Globus pallidus (tissue), 1 donor: ENCODE data around the gene BAG1.
A peak's percentile ranks its signal among the peaks of the same experiment; 100 is the strongest.

Experiments used
- DNase-seq: peaks from one replicate; pipeline ENCODE4 v3.0.0-alpha.2; 2015; ENCODE audit warnings: low spot score

BAG1 gene

GRCh38 chr9:33242609-33243134 lies 21.8 kb downstream of the BAG1 start:
- no peak for DNase-seq

GRCh38 chr9:33241298-33241697 lies 23.2 kb downstream of the BAG1 start:
- no peak for DNase-seq

DNA sequence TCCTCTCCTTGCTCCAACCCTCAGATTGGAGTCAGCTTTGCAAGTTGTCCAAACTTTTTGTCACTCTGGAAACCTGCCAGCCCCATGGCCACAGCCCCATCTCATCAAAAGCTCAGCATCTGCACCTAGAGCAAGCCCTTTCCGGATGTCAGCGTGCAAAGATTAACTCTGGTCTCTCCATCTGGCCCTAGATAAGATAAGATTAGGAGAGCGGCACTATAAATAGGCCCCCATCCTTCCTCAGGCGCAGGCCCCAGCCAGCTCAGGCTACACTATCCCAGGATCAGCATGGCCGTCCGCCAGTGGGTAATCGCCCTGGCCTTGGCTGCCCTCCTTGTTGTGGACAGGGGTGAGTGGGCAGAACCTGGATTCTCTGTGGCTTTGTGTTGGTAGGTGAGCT lies 24.6 kb downstream of the BAG1 start, which contains the start of gene SPINK4:
SPINK4 (plus strand) TSS at position 247 of the 400 bp plus-strand sequence; CDS start at position 289, 42 bp downstream.
- no peak for DNase-seq

DNA sequence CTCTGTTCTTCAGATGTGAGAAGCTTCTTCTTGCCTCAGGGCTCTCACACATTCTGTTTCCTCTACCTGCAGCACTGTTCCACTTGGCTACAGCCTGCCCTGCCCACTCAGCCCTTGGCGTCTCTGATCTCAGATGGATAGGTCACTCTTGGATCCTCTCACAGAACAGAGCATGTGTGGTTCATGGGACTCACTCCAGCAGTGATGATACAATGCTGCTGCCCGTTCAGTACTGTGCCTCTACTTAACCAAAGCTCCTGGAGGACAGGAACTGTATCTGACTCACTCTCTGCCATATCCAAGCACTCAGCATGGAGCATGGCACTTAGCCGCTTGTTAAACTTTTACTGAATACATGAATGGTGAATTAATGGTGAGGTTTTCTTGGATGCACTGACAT lies 27.9 kb downstream of the BAG1 start:
- no peak for DNase-seq

DNA sequence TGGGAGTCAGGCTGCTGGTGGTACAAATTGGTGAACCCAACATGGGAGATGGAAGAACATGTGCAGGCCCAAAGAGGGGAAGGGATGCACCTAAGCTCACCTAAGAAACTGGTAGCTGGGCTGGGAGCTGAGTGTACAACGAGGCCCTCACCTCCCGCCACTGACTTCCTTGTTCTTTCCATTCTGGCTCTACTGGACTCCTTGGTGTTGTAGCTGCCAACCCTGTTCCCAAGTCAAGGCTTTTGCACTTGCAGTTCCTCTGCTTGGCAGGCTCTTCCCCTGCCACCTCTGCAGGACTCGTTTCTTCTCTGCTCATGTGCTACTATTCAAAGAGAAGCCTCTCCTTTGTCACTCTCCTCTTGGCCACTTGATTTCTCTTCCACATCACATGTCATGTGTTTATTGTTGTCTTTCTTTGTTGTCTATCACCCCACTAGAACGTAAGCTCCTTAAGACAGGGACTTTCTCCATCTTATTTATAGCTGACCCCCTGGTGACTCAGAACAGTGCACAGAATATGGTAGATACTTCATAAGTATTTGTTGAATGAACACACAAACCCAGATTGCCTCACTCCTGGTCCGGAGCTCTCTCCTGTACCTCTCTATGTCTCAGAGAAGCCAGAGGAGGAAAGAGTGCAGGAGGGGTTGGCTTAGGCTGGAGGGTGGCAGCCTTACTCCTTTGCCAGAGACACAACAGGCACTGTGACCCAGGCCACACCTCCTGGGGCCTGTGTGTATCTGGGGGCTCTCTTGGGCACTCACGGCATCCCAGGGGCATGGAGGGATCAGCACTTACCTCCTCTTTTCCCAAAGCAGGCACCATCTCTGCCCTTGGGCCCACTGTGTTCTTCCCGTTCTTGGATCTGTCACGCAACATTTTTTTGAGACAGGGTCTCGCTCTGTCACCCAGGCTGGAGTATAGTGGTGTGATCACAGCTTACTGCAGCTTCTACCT lies 29.7 kb downstream of the BAG1 start:
- no peak for DNase-seq

- no peak for DNase-seq
These were observed 30.7 kb downstream of the BAG1 start for GRCh38 chr9:33233626-33234342.

DNA sequence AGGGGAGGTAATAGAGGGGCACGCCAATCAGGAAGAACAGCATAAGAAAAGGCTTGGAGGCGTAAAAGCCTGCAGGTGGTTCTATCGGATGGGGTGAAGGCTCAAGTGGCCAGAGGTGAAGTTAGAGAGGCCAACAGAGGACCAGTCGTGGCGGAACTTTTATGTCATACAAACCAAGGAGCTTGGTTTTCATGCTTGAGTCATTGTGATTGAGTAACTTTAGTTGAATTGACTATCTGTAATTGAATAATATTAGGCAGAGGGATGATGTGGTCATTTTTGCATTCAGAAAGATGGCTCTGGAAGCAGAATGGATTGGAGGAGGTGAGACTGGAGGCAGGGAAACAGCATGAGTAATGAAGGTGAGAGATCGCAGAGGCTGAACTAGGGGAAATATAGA lies 31.7 kb downstream of the BAG1 start:
- no peak for DNase-seq

- no peak for DNase-seq
These were observed 32.9 kb downstream of the BAG1 start for GRCh38 chr9:33231623-33231942.

DNA sequence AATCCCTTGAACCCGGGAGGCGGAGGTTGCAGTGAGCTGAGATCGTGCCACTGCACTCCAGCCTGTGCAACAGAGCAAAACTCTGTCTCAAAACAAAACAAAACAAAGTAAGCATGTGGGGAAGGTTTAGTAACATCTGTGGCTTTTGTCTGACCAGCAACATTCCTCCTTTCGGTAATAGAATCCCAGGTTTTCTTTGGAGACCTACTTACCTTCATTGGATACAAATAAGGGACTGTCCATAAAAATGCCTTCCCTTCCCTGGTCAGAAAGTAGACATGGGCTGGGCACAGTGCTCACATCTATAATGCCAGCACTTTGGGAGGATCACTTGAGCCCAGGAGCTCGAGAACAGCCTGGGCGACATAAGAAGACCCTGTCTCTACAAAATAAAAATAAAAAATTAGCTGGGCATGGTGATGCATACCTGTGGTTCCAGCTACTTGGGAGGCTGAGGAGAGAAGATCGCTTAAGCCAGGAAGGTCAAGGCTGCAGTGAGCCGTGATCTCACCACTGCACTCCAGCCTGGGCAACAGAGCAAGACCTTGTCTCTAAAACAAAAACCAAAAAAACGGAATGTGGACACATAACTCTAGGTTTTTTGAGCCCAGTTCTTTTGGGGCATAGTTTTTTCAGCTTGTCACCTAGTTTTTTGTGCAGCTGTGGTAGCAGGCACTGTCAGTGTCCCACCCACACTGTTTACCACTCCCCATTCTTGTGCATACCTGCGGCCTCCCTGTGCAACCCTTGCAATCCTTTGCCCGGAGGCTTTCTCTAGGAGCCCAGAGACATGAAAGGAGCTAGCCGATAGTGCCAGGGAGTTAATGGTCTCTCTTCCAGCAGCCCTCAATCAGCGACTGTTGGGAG lies 33.5 kb downstream of the BAG1 start:
- DNase-seq: no peak

GRCh38 chr9:33229359-33230114 lies 35.0 kb downstream of the BAG1 start:
- DNase-seq: no peak

GRCh38 chr9:33228606-33229005 lies 35.9 kb downstream of the BAG1 start:
- no peak for DNase-seq

- DNase-seq: no peak
These were observed 36.8 kb downstream of the BAG1 start for GRCh38 chr9:33227741-33228140.

GRCh38 chr9:33227008-33227398 lies 37.5 kb downstream of the BAG1 start:
- DNase-seq: peak; percentile 8

DNA sequence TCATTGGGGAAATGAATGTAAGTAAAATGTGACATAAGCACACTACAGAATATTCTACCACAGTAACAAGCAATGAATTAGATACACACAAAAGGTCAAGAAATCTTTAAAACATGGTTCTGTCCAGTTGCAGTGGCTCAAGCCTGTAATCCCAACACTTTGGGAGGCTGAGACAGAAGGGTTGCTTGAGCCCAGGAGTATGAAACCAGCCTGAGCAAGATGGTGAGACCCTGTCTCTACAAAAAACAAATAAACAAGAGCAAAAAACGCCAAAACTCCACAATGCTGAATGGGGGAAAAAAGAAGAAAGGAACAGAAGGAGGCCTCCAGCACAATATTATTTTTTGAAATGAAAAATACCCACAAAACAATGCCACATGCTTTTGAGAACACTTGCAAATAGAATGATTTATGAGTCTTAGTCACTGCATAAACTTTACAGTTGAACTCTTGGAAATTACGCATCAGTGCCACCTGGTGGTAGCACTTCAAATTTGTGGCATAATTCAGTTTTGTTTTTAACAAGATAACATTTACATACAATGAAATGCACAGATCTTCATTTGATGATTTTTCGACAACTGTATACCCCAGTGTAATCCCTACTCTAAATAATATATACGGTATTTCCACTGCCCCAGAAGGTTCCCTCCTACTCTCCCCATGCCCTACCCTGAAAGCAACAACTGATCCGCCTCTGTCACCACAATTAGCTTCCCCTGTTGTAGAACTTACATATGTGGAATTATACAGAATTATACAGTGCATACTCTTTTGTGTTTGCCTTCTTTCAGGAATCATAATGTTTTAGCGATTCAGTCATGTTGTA lies 39.0 kb downstream of the BAG1 start:
- peak; percentile 57 for DNase-seq

DNA sequence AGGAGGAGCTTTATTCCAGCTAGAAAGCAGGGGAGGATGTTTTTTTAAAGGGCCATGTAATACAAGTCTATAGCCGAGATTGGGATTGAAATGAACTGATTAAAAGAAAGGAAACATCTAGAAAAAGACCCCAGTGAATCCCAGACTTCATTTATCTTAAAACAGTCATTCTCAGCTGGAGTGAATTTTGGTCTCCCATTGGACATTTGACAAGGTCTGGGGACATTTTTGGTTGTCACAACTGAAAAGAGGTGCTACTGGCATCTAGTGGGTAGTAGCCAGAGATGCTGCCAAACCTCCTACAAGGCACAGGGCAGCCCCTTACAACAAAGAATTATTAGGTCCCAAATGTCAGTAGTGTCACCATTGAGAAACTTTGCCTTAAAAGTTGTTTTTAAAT lies 40.8 kb downstream of the BAG1 start:
- DNase-seq: no peak

DNA sequence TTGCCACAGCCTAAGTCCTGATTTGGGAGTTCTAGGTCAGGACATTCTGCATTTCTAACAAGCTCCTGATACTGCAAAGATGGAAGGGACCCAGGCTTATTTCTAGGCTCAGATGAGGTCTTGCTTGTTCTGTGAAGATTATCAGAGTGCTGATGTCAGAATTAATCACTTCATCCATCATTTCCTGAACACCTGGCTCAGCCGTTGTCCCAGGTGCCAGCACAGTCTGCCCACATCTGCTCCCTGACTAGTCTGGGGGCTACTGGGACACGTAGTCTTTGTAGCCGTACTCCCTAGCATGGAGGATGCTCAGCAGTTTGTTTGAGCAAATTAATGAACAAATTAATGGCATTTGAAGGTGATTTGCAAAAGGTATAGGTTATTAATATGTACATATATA lies 42.5 kb downstream of the BAG1 start:
- no peak for DNase-seq

GRCh38 chr9:33221568-33221884 lies 43.0 kb downstream of the BAG1 start:
- no peak for DNase-seq

DNA sequence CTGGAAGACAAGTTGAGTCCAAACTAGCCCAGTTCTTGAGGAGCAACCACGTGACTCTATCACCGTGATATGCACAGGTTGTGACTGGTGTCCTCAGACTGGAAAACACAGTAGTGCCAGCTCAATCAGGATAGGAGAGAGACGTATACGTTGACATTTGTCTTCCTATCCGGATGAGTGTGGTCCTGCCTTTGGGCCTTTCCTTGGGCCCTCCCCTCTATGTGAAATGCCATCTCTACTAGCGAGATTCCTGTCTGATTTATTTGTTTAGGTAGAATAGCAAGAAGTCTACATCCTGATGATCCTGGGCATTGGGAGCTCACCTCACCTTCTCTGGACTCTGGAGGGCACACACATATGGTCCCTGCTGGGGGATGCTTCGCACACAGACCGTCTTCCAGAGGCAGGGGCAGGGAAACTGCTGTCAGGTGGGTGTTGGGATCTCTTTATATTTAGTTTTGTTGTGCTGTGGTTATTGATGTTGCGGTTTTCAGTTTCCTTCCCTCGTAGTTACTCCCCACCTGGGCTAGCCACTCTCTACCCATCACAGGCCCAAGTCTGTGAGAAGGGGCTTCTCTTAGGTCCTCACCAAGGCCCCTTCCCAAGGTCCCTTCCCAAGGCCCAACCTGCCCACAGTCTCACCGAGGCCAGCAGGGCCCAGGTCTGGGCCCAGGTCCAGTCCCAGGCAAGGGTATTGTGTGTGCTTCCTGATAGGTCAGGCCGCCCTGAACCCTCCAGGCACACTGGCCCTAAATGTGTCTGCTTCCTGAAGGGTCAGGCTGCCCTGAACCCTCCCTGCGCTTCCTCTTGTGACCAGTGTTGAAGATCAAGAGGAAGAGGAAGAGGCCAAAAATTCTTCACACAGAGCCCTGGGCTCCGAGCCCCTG lies 43.6 kb downstream of the BAG1 start:
- peak; percentile 5 for DNase-seq

DNA sequence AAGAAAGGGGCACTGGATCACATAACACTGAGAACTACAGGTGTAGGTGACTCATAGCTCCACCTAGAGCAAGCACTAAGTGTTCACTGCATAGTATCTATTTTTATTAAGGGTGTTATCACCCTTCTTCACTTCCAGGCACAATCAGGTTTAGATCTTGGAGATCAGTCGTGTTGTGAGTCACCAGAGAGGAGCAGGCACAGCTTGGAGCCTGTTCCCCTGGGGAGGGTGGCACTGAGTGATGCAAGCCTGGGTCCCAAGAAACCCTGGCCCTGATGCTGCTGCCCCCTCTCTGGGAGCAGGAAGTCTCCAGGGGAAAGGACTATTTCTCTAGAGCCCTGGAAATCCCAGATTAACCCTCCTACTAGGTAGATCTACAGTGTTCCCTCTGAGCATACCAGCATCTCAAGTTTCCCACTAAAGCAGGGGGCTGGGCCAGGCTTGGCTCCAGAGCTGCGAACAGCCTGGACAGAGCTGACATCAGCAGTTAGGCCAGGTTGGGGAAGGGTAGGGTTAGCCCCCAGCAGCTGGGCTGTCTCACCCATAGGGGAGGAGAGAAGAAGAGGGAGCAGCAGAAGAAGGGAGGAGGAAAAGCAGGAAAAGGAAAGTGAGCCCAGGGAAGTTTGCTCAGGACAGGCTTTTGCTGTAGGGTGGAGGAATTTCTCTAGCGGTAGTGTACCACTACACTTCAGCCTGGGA lies 52.7 kb downstream of the BAG1 start:
- no peak for DNase-seq
